Loucy (cell line): ENCODE data around the gene ACACB.

Experiments
- EZH2phosphoT487 ChIP-seq: fragments of 200-600 bp; IDR thresholded peaks from 2 replicates; pipeline ENCODE4 v1.6.1; 2018; ENCODE audit warnings: antibody characterized with exemption, mild to moderate bottlenecking, moderate library complexity, borderline replicate concordance
- TF ChIP-seq, protein P1 (sequence below): fragments of 200-600 bp; sonication (generic); conservative IDR thresholded peaks from 2 replicates; pipeline ENCODE4 v1.5.1; 2014; ENCODE audit warnings: mild to moderate bottlenecking, antibody characterized with exemption, low read length

DNA sequence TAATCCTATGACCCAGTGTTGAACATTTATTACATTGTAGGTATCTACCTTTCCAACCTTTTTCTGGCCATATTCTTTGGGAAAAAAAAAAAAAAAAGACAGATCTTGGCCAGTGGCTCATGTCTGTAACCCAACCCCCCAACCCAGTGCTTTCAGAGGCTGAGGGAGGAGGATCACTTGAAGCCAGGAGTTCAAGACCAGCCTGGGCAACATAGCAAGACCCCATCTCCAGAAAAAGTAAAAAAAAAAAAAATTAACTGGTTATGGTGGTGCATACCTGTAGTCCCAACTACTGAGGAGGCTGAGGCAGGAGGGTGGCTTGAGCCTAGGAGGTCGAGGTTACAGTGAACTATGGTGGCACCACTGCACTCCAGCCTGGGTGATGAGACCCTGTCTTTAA lies 58.1 kb downstream of the ACACB start:
- TF ChIP-seq, protein P1, sequence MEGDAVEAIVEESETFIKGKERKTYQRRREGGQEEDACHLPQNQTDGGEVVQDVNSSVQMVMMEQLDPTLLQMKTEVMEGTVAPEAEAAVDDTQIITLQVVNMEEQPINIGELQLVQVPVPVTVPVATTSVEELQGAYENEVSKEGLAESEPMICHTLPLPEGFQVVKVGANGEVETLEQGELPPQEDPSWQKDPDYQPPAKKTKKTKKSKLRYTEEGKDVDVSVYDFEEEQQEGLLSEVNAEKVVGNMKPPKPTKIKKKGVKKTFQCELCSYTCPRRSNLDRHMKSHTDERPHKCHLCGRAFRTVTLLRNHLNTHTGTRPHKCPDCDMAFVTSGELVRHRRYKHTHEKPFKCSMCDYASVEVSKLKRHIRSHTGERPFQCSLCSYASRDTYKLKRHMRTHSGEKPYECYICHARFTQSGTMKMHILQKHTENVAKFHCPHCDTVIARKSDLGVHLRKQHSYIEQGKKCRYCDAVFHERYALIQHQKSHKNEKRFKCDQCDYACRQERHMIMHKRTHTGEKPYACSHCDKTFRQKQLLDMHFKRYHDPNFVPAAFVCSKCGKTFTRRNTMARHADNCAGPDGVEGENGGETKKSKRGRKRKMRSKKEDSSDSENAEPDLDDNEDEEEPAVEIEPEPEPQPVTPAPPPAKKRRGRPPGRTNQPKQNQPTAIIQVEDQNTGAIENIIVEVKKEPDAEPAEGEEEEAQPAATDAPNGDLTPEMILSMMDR: no peak
- no peak for TF ChIP-seq EZH2phosphoT487
